ENCODE results near the gene PYROXD2.

DNA sequence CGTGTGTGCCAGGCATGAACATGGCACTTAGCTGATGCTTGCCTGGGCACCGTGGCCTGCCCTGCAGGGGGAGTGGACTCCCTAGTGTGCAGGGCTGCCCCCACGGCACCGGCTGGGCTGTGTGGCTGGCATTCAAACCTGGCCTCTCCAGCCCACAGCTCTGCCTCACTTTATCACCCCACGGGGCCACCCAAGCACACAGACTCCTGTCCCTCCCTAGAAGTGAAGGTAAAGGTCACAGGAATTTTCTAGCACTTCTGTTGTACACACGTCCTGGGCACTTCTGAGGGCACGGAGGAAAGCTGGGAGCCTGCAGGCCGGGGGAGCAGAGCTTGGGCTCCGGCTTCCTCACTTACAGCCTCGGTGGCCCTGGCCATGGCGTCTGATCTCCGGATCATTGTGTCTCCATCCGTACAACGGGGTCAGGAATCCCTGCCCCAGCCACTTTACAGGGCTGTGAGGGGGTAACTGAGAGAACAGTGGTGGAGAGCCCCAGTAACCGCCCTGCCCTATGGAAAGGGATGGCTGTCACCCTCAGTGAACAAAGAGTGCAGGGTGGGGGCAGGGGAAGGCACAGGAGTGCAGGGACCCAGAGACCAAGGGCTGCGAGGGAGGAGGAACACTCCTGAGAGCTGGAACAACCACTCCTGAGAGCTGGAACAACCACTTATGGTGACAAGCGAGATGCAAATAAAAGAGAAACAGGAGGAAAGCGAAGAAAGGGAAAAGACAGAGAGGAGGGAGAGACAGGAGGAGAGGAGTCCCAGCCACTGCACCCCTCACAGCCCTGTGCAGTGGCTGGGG is 3.9 kb upstream of the PYROXD2 start:
- TF ChIP-seq, protein P1, sequence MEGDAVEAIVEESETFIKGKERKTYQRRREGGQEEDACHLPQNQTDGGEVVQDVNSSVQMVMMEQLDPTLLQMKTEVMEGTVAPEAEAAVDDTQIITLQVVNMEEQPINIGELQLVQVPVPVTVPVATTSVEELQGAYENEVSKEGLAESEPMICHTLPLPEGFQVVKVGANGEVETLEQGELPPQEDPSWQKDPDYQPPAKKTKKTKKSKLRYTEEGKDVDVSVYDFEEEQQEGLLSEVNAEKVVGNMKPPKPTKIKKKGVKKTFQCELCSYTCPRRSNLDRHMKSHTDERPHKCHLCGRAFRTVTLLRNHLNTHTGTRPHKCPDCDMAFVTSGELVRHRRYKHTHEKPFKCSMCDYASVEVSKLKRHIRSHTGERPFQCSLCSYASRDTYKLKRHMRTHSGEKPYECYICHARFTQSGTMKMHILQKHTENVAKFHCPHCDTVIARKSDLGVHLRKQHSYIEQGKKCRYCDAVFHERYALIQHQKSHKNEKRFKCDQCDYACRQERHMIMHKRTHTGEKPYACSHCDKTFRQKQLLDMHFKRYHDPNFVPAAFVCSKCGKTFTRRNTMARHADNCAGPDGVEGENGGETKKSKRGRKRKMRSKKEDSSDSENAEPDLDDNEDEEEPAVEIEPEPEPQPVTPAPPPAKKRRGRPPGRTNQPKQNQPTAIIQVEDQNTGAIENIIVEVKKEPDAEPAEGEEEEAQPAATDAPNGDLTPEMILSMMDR (IDR thresholded peaks at IDR 0.05) = no peak
- TF ChIP-seq POLR2A (IDR thresholded peaks at IDR 0.05) = no peak
